ENCODE data around the gene ADAMTS12. TPM values are rescaled to one million over a fixed set of nuclear protein-coding genes. Genes with fewer than 3 reads are reported as not detected.

Gene ADAMTS12
- polyA plus RNA-seq, 3 donors: not detected

GRCh38 chr5:33795496-33795895 lies 96.3 kb downstream of the ADAMTS12 start:
- no peak overlapping the region for H3K9ac ChIP-seq (ENCODE audit: insufficient read depth, low read length, poor library complexity, severe bottlenecking)
- H3K4me3 ChIP-seq (replicated peaks in 1 of 3; ENCODE audit: low read depth in 2 of 3, low read length in 3 of 3): no peak overlapping the region
- no peak overlapping the region for H3K4me2 ChIP-seq (replicated peaks; ENCODE audit: extremely low read depth, low read length, poor library complexity, severe bottlenecking)
- H3K27ac Mint-ChIP-seq: no peak overlapping the region
- DNase-seq: no peak
- peaks cover 0 to 6% (median 3%) of the 10 kb centered on the region in 3 donors for H3K27me3 Mint-ChIP-seq (ENCODE audit: low read depth in 3 of 3)
- no peaks in the 10 kb centered on the region for H3K27me3 ChIP-seq (ENCODE audit: control insufficient read depth in 2 of 2, insufficient read depth in 2 of 2, low read length in 2 of 2)
- no peak overlapping the region for H3K4me3 Mint-ChIP-seq
- H3K36me3 Mint-ChIP-seq: no peaks in the 10 kb centered on the region
- H2AFZ ChIP-seq (ENCODE audit: insufficient read depth, low read depth, low read length, poor library complexity, severe bottlenecking): no peak overlapping the region
- no peaks in the 10 kb centered on the region for H3K4me1 ChIP-seq (ENCODE audit: control insufficient read depth in 1 of 2, insufficient read depth in 2 of 2, low read length in 2 of 2)
- intact Hi-C loops (cut with micrococcal nuclease): no loop called here
- H3K9me3 Mint-ChIP-seq: peaks cover 0 to 8% (median 3%) of the 10 kb centered on the region in 7 donors
- TF ChIP-seq CTCF (IDR thresholded peaks at IDR 0.05): no peak
- 100% methylated on average over 1 of the region's 7 CpGs for WGBS (ENCODE audit: insufficient coverage)
- H3K27ac ChIP-seq (ENCODE audit: low read depth in 1 of 2, low read length in 2 of 2): no peak overlapping the region
- H3K36me3 ChIP-seq (replicated peaks in 1 of 2; ENCODE audit: control insufficient read depth in 1 of 2, insufficient read depth in 2 of 2, low read length in 2 of 2): no peaks in the 10 kb centered on the region
- no peaks in the 10 kb centered on the region for H3K4me1 Mint-ChIP-seq
- no peaks in the 10 kb centered on the region for H4K20me1 ChIP-seq (ENCODE audit: insufficient read depth, low read length)
- H3K79me2 ChIP-seq (ENCODE audit: insufficient read depth, low read length): no peaks in the 10 kb centered on the region
- peaks cover 0 to 12% of the 10 kb centered on the region in 2 donors for H3K9me3 ChIP-seq (replicated peaks in 1 of 2; ENCODE audit: control insufficient read depth in 1 of 2, insufficient read depth in 1 of 2, low read length in 2 of 2)

GRCh38 chr5:33794550-33795181 lies 97.1 kb downstream of the ADAMTS12 start:
- Mint-ChIP-seq H3K9me3 (peaks cover 0 to 10% (median 5%) of the 10 kb centered on the region in 7 donors), H3K36me3 (no peaks in the 10 kb centered on the region), H3K4me1 (no peaks in the 10 kb centered on the region), H3K27me3 (ENCODE audit: low read depth in 3 of 3) (peaks cover 3 to 7% (median 3%) of the 10 kb centered on the region in 3 donors), H3K4me3 (no peak overlapping the region), H3K27ac (no peak overlapping the region)
- no peak for DNase-seq
- H3K9me3 ChIP-seq (replicated peaks in 1 of 2; ENCODE audit: control insufficient read depth in 1 of 2, insufficient read depth in 1 of 2, low read length in 2 of 2): peaks cover 0 to 12% of the 10 kb centered on the region in 2 donors
- H4K20me1 ChIP-seq (ENCODE audit: insufficient read depth, low read length): no peaks in the 10 kb centered on the region
- WGBS (ENCODE audit: insufficient coverage): 100% methylated on average over 4 of the region's 8 CpGs
- TF ChIP-seq CTCF (IDR thresholded peaks at IDR 0.05): no peak
- no peaks in the 10 kb centered on the region for H3K4me1 ChIP-seq (ENCODE audit: control insufficient read depth in 1 of 2, insufficient read depth in 2 of 2, low read length in 2 of 2)
- H3K27ac ChIP-seq (ENCODE audit: low read depth in 1 of 2, low read length in 2 of 2): no peak overlapping the region
- no peaks in the 10 kb centered on the region for H3K36me3 ChIP-seq (replicated peaks in 1 of 2; ENCODE audit: control insufficient read depth in 1 of 2, insufficient read depth in 2 of 2, low read length in 2 of 2)
- intact Hi-C loops (cut with micrococcal nuclease): no loop called here
- H3K9ac ChIP-seq (ENCODE audit: insufficient read depth, low read length, poor library complexity, severe bottlenecking): no peak overlapping the region
- H3K27me3 ChIP-seq (ENCODE audit: control insufficient read depth in 2 of 2, insufficient read depth in 2 of 2, low read length in 2 of 2): no peaks in the 10 kb centered on the region
- no peaks in the 10 kb centered on the region for H3K79me2 ChIP-seq (ENCODE audit: insufficient read depth, low read length)
- H3K4me3 ChIP-seq (replicated peaks in 1 of 3; ENCODE audit: low read depth in 2 of 3, low read length in 3 of 3): no peak overlapping the region
- no peak overlapping the region for H3K4me2 ChIP-seq (replicated peaks; ENCODE audit: extremely low read depth, low read length, poor library complexity, severe bottlenecking)
- H2AFZ ChIP-seq (ENCODE audit: insufficient read depth, low read depth, low read length, poor library complexity, severe bottlenecking): no peak overlapping the region

Data from CD14-positive monocyte (primary cell).